GM13976 (cell line): ENCODE measurements around the gene HRK.

Source experiments
- DNase-seq: peaks from one replicate; pipeline ENCODE4 v3.0.0; 2012; ENCODE audit warnings: low spot score
- in situ Hi-C: fragments of 300-500 bp; cut with MboI; formaldehyde crosslinking; loops from one replicate; pipeline ENCODE4 v1.12.0; 2022; ENCODE audit warnings: low sequenced_read_pairs, mixed read lengths, inconsistent platforms; ENCODE audit not compliant: unreplicated experiment
- TF ChIP-seq, protein P1 (sequence below): IDR thresholded peaks from 2 replicates; pipeline ENCODE4 v1.5.1; 2012; ENCODE audit warnings: borderline replicate concordance, mild to moderate bottlenecking; ENCODE audit not compliant: insufficient read depth; ENCODE audit errors: extremely low read depth, missing control alignments, control extremely low read depth

HRK gene

DNA sequence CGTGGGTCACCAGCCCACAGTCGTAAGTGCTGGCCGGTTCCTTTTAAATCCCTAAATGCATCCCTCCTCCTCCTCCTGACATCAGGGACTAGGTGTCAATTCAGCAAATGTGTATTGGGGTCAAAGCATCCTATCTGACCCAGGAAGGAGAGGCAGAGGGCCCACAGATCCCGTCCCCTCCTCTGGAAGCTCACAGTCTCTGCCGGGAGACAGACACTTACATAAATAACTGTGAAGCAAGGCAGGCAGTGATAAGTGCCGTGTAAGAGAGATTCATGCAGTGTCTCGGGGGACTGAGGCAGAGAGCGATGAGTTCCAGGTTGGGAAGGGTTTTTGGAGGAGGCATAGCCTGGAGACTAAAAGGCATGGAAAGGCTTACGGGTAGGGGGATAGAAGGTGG, 44.1 kb downstream of the HRK start:
- no peak for DNase-seq
- TF ChIP-seq, protein P1, sequence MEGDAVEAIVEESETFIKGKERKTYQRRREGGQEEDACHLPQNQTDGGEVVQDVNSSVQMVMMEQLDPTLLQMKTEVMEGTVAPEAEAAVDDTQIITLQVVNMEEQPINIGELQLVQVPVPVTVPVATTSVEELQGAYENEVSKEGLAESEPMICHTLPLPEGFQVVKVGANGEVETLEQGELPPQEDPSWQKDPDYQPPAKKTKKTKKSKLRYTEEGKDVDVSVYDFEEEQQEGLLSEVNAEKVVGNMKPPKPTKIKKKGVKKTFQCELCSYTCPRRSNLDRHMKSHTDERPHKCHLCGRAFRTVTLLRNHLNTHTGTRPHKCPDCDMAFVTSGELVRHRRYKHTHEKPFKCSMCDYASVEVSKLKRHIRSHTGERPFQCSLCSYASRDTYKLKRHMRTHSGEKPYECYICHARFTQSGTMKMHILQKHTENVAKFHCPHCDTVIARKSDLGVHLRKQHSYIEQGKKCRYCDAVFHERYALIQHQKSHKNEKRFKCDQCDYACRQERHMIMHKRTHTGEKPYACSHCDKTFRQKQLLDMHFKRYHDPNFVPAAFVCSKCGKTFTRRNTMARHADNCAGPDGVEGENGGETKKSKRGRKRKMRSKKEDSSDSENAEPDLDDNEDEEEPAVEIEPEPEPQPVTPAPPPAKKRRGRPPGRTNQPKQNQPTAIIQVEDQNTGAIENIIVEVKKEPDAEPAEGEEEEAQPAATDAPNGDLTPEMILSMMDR, result no peak
- in situ Hi-C loops, result no loop called here

- DNase-seq, result no peak
- TF ChIP-seq, protein P1, result no peak
- in situ Hi-C loops, result no loop called here
These were observed 45.8 kb downstream of the HRK start for GRCh38 chr12:116835484-116835883.

GRCh38 chr12:116833474-116833873, 47.8 kb downstream of the HRK start:
- no peak for DNase-seq
- in situ Hi-C loops, result no loop called here
- TF ChIP-seq, protein P1, result no peak

DNA sequence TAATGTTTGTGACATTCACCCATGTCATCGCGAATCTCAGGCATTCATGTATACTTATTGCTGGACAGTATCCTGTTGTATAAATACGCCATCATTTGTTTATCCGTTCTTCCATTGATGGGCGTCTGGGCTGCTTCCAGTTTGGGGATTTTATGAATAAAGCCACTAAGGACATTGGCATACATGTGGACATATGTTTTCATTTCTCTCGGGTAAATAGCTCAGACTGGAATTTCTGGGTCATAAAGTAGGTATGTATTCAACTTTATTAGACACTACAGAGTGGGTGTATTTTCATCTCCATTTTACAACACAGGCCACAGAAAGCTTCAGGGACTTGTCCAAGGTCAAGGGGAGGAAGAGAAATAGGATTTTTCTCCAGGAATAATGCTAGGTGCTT, 48.9 kb downstream of the HRK start:
- TF ChIP-seq, protein P1, result no peak
- DNase-seq, result no peak
- in situ Hi-C loops, result no loop called here

- TF ChIP-seq, protein P1, result no peak
- no peak for DNase-seq
- in situ Hi-C loops, result no loop called here
These were observed 53.8 kb downstream of the HRK start for GRCh38 chr12:116827432-116827831.

- no peak for DNase-seq
- in situ Hi-C loops, result no loop called here
These were observed 60.0 kb downstream of the HRK start for GRCh38 chr12:116821291-116821690.

More at GRCh38 chr12:116821291-116821690, 60.0 kb downstream of the HRK start:
- TF ChIP-seq, protein P1, result no peak
